Cardiac atrium fibroblast (primary cell): Measurements from ENCODE around the gene MAP1A. TPM values are rescaled to one million over a fixed set of nuclear protein-coding genes. Genes with fewer than 3 reads are reported as not detected.

Experiments used
- total RNA-seq: library from RNA; depleted of rRNA; stranded (reverse); fragments of >200 nt; gene quantifications from 2 replicates; pipeline ENCODE4 v1.2.3, GENCODE V29; 2015

The MAP1A gene
- 9.2 and 18.0 TPM in 2 replicates for total RNA-seq

DNA sequence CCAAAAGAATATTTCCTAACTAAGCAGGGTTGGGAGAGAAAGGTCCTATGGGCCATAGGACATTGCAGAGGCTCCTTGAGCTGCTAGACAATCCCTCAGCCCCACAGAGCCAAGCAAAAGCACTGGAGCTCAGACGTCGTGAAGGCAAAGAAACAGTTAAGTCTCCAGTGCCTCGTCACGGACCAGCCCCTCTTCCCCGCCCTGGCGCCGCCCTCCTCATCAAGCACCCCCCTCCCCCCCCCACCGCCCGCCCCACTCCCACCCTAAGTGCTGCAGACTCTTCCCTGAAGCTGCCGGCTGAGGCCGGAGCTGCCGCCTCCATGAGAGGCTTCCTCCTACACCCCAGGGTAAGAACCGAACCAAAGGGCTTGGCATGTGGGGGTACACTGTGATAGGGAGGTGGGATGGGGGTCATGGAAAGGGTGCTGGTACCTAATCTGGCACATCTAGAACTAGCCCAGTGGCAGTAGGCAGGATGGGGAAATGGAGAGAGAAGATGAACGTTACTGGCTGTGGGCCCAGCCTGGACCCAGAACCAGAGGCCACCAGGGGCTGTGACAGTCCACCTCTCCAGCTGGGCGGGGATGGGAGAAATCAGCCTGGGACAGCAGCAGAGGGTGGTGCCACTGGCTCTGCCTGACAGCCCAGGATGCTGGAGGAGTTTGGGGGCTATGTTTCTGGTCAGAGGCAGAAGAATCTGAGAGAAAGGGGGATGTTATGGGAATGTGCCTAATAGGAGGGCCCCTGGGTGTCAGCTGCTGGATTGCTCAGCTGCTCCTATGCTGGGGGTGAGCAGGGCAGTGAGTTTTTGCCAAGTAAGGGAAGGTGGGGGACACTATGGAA lies at the start of gene MAP1A:
MAP1A (plus strand) TSS at position 255 of the 843 bp plus-strand sequence. CDS start 3,866 bp downstream, outside the sequence.

DNA sequence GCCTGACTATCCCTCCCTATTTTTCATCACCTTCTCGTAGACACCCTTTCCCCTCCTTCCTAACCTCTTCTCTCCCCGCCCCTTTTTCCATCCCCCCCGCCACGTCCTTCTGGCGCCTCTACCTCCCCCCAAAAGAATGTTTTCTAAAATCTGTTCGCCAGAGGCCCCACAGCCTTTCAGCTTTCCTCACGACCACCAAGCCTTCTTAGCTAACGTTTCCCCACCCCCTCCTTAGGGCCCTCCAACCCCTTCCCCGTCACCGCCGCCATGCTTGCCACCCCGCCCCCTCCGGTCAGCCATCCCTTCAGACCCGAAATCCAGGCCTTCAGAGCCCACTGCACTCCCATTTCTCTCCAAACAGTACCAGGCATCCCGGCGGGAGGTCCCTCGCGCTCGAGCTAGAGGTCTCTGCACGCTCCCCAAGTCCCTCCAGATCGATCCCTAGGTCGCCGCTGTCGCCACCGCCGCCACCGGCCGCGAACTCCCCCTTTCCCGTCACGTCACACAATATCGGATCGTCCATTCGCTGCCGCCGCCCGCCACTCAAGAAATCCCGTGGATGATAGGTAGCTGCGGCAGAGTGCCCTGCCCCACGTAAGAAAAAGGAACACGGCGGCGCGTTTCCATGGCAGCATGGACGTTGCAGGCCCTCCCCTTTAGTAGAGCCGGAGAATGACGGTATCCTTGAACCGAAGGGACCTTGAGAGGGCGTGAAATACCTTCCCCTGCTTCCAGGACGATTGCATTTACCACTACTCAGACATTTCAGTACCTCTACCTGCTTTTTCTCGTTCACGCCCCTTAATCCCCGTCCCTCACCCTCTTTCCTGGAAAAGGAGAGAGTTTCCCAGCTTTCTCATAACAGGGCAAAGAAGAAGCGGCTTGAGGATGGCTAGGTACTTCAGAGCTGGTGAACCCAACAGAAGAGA lies 24.5 kb upstream of the MAP1A start, which contains the start of gene TP53BP1:
TP53BP1 (minus strand) TSS at position 484 of the 929 bp plus-strand sequence; CDS start at position 371, 113 bp downstream.

Other genes with a start within 250 kb of the MAP1A start
- not detected in 2 replicates for gene TGM7, start 215.4 kb upstream of the MAP1A start, total RNA-seq
- gene LCMT2, start 187.0 kb upstream of the MAP1A start, total RNA-seq, result 6.5 and 8.7 TPM in 2 replicates
- 11.9 and 17.7 TPM in 2 replicates for gene ZSCAN29, start 146.6 kb upstream of the MAP1A start, total RNA-seq
- gene TUBGCP4, start 146.5 kb upstream of the MAP1A start, total RNA-seq, result 7.2 and 7.9 TPM in 2 replicates
- 15.3 and 20.9 TPM in 2 replicates for gene TP53BP1, start 24.5 kb upstream of the MAP1A start, total RNA-seq
- 9.6 and 18.1 TPM in 2 replicates for gene PPIP5K1, start 72.6 kb downstream of the MAP1A start, total RNA-seq
- gene CKMT1B, start 76.4 kb downstream of the MAP1A start, total RNA-seq, result not detected in 2 replicates
- gene STRC, start 101.2 kb downstream of the MAP1A start, total RNA-seq, result not detected in 2 replicates
- gene CATSPER2, start 131.2 kb downstream of the MAP1A start, total RNA-seq, result under 0.01 TPM in 1 of 2 replicates, not detected in the other
- gene CKMT1A, start 176.3 kb downstream of the MAP1A start, total RNA-seq, result not detected in 2 replicates
- gene PDIA3, start 228.8 kb downstream of the MAP1A start, total RNA-seq, result 411 and 442 TPM in 2 replicates